ENCODE results near the gene DDC.

The DDC gene

DNA sequence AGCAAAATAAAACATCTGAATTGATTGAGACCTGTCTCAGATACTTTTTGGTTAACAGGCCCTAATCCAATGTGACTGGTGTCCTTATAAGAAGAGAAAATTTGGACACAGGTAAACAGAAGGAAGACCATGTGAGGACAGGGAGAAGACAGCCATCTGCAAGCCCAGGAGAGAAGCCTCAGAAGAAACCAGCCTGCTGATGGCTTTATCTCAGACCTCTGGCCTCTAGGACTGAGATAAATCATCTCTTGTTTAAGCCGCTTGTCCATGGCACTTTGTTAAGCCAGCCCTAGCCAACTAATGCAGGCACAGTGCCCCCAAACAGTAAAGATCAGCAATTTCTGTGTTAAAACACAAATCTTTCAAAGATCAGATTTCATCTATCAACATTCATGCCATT, 73.3 kb downstream of the DDC start:
- Histone ChIP-seq H3K27ac (ENCODE audit: low read length) (no peak overlapping the region), H4K20me1 (ENCODE audit: insufficient read depth, low read length) (no peaks in the 10 kb centered on the region), H3K9me3 (ENCODE audit: insufficient read depth, low read length) (0 out of 2 replicates have a peak, but pooled peaks cover 2% of the 10 kb centered on the region), H3K4me3 (ENCODE audit: low read length) (no peak overlapping the region), H3K79me2 (ENCODE audit: low read length) (no peaks in the 10 kb centered on the region), H3K4me2 (ENCODE audit: low read length) (no peak overlapping the region), H3K36me3 (replicated peaks; ENCODE audit: low read depth, low read length) (no peaks in the 10 kb centered on the region), H2AFZ (ENCODE audit: low read depth, low read length) (no peak overlapping the region), H3K27me3 (ENCODE audit: low read depth, low read length) (peaks cover 5% of the 10 kb centered on the region; the same call in 1 of the 2 replicates), H3K4me1 (ENCODE audit: low read length) (no peaks in the 10 kb centered on the region), H3K9ac (ENCODE audit: low read length) (no peak overlapping the region)
- TF ChIP-seq, protein P1, sequence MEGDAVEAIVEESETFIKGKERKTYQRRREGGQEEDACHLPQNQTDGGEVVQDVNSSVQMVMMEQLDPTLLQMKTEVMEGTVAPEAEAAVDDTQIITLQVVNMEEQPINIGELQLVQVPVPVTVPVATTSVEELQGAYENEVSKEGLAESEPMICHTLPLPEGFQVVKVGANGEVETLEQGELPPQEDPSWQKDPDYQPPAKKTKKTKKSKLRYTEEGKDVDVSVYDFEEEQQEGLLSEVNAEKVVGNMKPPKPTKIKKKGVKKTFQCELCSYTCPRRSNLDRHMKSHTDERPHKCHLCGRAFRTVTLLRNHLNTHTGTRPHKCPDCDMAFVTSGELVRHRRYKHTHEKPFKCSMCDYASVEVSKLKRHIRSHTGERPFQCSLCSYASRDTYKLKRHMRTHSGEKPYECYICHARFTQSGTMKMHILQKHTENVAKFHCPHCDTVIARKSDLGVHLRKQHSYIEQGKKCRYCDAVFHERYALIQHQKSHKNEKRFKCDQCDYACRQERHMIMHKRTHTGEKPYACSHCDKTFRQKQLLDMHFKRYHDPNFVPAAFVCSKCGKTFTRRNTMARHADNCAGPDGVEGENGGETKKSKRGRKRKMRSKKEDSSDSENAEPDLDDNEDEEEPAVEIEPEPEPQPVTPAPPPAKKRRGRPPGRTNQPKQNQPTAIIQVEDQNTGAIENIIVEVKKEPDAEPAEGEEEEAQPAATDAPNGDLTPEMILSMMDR (IDR thresholded peaks at IDR 0.05; ENCODE audit: low read depth, low read length) = no peak
- no peak for TF ChIP-seq EZH2phosphoT487 (IDR thresholded peaks at IDR 0.05; ENCODE audit: low read depth)

DNA sequence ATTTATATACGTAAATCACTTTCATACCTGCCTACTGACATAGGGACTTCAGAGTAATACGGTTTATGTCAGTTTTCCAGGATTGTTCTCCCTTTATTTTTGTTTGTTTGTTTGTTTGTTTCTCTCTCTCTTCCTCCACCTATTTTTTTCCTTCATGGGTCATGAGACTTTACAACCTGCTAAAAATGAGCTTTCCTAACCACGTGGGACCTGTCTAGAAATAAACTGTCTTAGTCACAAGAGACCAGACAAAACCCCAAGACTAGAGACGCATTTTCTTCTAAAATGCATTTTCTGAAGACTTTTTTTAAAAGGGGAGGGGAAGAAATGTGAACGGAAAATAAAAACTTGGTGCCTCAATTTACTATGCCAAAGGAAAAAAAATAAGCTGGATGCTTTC, 74.0 kb downstream of the DDC start:
- no peaks in the 10 kb centered on the region for H3K79me2 ChIP-seq (ENCODE audit: low read length)
- H3K4me2 ChIP-seq (ENCODE audit: low read length) = no peak overlapping the region
- H2AFZ ChIP-seq (ENCODE audit: low read depth, low read length) = no peak overlapping the region
- no peaks in the 10 kb centered on the region for H3K4me1 ChIP-seq (ENCODE audit: low read length)
- TF ChIP-seq EZH2phosphoT487 (IDR thresholded peaks at IDR 0.05; ENCODE audit: low read depth) = no peak
- TF ChIP-seq, protein P1 (IDR thresholded peaks at IDR 0.05; ENCODE audit: low read depth, low read length) = no peak
- H3K27me3 ChIP-seq (ENCODE audit: low read depth, low read length) = 0 out of 2 replicates have a peak, but pooled peaks cover 4% of the 10 kb centered on the region
- H3K27ac ChIP-seq (ENCODE audit: low read length) = no peak overlapping the region
- no peak overlapping the region for H3K9ac ChIP-seq (ENCODE audit: low read length)
- no peak overlapping the region for H3K4me3 ChIP-seq (ENCODE audit: low read length)
- 0 out of 2 replicates have a peak, but pooled peaks cover 2% of the 10 kb centered on the region for H3K9me3 ChIP-seq (ENCODE audit: insufficient read depth, low read length)
- no peaks in the 10 kb centered on the region for H4K20me1 ChIP-seq (ENCODE audit: insufficient read depth, low read length)
- H3K36me3 ChIP-seq (replicated peaks; ENCODE audit: low read depth, low read length) = no peaks in the 10 kb centered on the region

DNA sequence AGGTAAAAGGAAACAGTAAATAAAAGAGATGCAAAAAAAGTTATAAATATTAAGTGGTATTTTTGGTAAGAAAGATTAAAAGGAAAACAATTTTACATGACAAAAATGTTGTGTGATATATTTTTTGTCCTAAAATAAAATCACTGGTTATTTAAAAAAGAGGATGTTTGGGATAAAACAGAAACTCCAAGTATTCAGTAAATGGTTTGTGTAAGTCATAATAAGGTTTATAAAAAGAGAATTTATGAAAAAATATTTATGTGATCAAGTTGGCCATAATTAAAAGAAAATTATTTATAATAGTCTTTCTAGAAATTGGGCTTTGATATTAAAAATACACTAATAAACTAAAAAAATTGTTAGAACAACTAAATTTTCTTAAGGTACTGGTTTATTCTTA, 76.8 kb downstream of the DDC start:
- Histone ChIP-seq H3K9ac (ENCODE audit: low read length) (no peak overlapping the region), H3K4me2 (ENCODE audit: low read length) (no peak overlapping the region), H2AFZ (ENCODE audit: low read depth, low read length) (no peak overlapping the region), H3K4me3 (ENCODE audit: low read length) (no peak overlapping the region), H4K20me1 (ENCODE audit: insufficient read depth, low read length) (no peaks in the 10 kb centered on the region), H3K27ac (ENCODE audit: low read length) (no peak overlapping the region), H3K9me3 (ENCODE audit: insufficient read depth, low read length) (0 out of 2 replicates have a peak, but pooled peaks cover 2% of the 10 kb centered on the region), H3K4me1 (ENCODE audit: low read length) (no peaks in the 10 kb centered on the region), H3K27me3 (ENCODE audit: low read depth, low read length) (no peaks in the 10 kb centered on the region), H3K79me2 (ENCODE audit: low read length) (no peaks in the 10 kb centered on the region), H3K36me3 (replicated peaks; ENCODE audit: low read depth, low read length) (no peaks in the 10 kb centered on the region)
- no peak for TF ChIP-seq EZH2phosphoT487 (IDR thresholded peaks at IDR 0.05; ENCODE audit: low read depth)
- TF ChIP-seq, protein P1 (IDR thresholded peaks at IDR 0.05; ENCODE audit: low read depth, low read length) = no peak

DNA sequence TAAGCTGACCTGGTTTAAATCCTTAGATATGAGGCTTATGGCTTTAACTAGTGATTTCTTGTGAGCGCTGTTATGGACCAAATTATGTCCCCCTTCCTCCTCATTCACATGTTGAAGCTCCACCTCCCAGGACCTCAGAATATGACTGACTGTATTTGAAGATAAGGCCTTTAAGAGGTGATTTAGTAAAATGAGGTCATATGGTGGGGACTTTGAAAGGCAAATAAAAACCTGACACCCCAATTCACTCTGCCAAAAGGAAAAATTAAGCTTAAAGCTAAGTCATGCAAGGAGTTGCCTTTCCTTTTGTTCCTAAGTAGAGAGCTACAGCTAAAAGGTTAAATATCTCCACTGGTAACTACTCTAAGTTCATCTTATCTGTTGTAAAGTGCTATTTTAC, 78.7 kb downstream of the DDC start:
- Histone ChIP-seq H3K9ac (ENCODE audit: low read length) (no peak overlapping the region), H3K4me2 (ENCODE audit: low read length) (no peak overlapping the region), H2AFZ (ENCODE audit: low read depth, low read length) (no peak overlapping the region), H3K27me3 (ENCODE audit: low read depth, low read length) (no peaks in the 10 kb centered on the region), H3K4me1 (ENCODE audit: low read length) (no peaks in the 10 kb centered on the region), H3K9me3 (ENCODE audit: insufficient read depth, low read length) (0 out of 2 replicates have a peak, but pooled peaks cover 2% of the 10 kb centered on the region), H3K79me2 (ENCODE audit: low read length) (no peaks in the 10 kb centered on the region), H4K20me1 (ENCODE audit: insufficient read depth, low read length) (no peaks in the 10 kb centered on the region), H3K36me3 (replicated peaks; ENCODE audit: low read depth, low read length) (no peaks in the 10 kb centered on the region), H3K27ac (ENCODE audit: low read length) (no peak overlapping the region), H3K4me3 (ENCODE audit: low read length) (no peak overlapping the region)
- TF ChIP-seq, protein P1 (IDR thresholded peaks at IDR 0.05; ENCODE audit: low read depth, low read length) = no peak
- TF ChIP-seq EZH2phosphoT487 (IDR thresholded peaks at IDR 0.05; ENCODE audit: low read depth) = no peak
